Measurements from ENCODE around the gene SSH2.

SSH2 gene

DNA sequence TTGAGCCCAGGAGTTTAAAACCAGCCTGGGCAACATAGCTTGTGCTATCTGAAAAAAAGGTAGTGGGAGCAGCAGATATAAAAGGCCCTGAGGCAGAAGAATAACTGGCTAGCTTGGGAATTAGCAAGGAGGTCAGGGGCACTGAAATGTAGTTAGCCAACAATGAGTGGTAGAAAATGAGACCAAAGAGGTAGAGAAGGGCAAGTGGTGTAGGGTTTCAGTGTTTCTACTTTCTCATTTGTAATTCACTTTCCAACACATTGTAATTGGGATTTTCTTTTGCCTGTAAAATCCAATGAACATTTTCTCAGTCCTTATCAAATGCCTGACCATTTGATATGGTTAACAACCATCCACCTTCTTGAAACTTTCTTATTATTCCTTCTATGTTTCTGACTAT is 212.2 kb downstream of the SSH2 start:
- Histone ChIP-seq H3K9ac (ENCODE audit: low read depth, low read length) (no peak overlapping the region), H3K4me3 (ENCODE audit: low read depth, low read length) (no peak overlapping the region), H3K9me3 (ENCODE audit: control insufficient read depth, insufficient read depth, low read length) (no peaks in the 10 kb centered on the region), H3K4me1 (ENCODE audit: control insufficient read depth, insufficient read depth, low read length) (peaks cover 23% of the 10 kb centered on the region), H3K27ac (ENCODE audit: low read depth, low read length) (no peak overlapping the region), H3K36me3 (ENCODE audit: control insufficient read depth, insufficient read depth, low read length) (no peaks in the 10 kb centered on the region), H3K27me3 (ENCODE audit: control insufficient read depth, insufficient read depth, low read length) (no peaks in the 10 kb centered on the region)

DNA sequence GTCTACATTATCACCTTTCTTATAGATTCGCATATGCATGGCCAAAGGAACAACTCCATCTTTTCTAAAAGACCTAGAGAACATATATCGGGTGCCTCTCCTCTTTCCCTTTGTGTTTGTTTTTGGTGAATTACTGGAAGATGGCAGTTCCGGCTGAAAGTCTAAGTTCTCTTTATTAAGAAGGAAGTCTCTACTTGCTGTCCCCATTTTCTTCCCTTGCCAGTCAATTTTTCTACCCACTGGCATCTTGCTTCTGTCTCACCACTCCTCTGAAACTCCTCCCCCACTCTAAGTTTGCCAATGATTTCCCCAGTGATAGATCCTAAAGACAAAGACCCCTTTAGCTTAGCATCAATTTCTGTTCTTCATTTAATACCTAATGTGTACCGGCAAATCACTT is 213.5 kb downstream of the SSH2 start:
- Histone ChIP-seq H3K27me3 (ENCODE audit: control insufficient read depth, insufficient read depth, low read length) (no peaks in the 10 kb centered on the region), H3K4me3 (ENCODE audit: low read depth, low read length) (no peak overlapping the region), H3K27ac (ENCODE audit: low read depth, low read length) (no peak overlapping the region), H3K9ac (ENCODE audit: low read depth, low read length) (no peak overlapping the region), H3K9me3 (ENCODE audit: control insufficient read depth, insufficient read depth, low read length) (no peaks in the 10 kb centered on the region), H3K36me3 (ENCODE audit: control insufficient read depth, insufficient read depth, low read length) (no peaks in the 10 kb centered on the region), H3K4me1 (ENCODE audit: control insufficient read depth, insufficient read depth, low read length) (peaks cover 33% of the 10 kb centered on the region)

DNA sequence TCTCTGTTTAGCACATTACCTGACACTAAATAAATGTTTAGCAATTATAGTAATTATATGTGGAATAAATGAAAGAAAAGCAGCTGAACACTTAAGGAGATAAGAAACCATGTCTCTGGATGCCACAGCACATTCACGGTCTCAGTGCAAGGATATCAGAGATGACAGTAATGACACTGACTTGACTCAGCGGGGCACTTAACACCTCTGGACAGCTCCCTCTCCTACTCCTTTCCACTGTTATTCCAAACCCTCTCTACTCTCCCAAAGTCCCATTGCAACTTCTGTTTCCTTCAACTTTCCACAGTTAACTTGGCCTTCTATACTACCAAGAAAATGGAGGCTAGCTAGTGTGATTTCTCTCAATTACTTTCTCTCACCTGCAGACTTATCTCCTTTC is 214.3 kb downstream of the SSH2 start:
- H3K9me3 ChIP-seq (ENCODE audit: control insufficient read depth, insufficient read depth, low read length): no peaks in the 10 kb centered on the region
- H3K36me3 ChIP-seq (ENCODE audit: control insufficient read depth, insufficient read depth, low read length): no peaks in the 10 kb centered on the region
- no peaks in the 10 kb centered on the region for H3K27me3 ChIP-seq (ENCODE audit: control insufficient read depth, insufficient read depth, low read length)
- H3K4me1 ChIP-seq (ENCODE audit: control insufficient read depth, insufficient read depth, low read length): peaks cover 28% of the 10 kb centered on the region
- H3K4me3 ChIP-seq (ENCODE audit: low read depth, low read length): no peak overlapping the region
- H3K27ac ChIP-seq (ENCODE audit: low read depth, low read length): no peak overlapping the region
- H3K9ac ChIP-seq (ENCODE audit: low read depth, low read length): no peak overlapping the region

DNA sequence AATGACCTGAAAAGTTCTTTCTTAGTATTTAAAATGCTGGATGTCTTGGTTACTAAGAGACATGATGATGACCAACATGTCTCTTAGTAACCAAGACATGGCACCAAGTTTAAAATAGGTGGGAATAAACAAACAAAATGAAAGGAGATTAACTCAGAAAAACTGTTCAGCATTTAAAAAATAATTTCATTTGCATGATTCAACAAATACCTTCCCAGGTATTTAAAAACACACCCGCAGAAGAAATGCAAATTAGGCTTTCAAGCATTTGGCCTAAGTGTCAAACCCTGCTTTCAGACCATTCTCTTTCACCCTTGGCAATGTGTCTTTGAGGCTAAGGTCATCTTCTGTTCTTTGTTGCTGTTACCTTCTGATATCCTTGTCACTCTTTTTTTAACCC is 215.9 kb downstream of the SSH2 start:
- Histone ChIP-seq H3K9ac (ENCODE audit: low read depth, low read length) (no peak overlapping the region), H3K4me3 (ENCODE audit: low read depth, low read length) (no peak overlapping the region), H3K27me3 (ENCODE audit: control insufficient read depth, insufficient read depth, low read length) (no peaks in the 10 kb centered on the region), H3K4me1 (ENCODE audit: control insufficient read depth, insufficient read depth, low read length) (peaks cover 28% of the 10 kb centered on the region), H3K36me3 (ENCODE audit: control insufficient read depth, insufficient read depth, low read length) (no peaks in the 10 kb centered on the region), H3K9me3 (ENCODE audit: control insufficient read depth, insufficient read depth, low read length) (no peaks in the 10 kb centered on the region), H3K27ac (ENCODE audit: low read depth, low read length) (no peak overlapping the region)

DNA sequence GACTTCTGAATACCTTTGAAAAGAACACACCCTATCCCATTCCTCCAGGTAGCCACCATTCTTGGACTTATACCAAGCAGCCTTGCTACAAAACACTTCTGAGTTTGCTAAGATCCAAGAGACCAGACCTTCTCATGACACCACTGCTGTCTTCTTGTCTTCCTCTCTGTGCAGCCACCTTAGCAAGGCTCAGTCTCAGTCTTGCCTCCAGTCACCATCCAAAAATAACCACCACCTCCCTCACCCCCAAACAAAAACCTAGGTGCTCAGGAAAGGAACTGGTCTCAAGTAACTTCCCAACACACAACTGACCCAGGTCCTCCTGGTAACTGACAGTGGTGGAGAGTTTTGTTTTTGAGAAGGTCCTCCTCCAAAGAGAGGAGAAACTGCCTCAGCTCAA is 216.4 kb downstream of the SSH2 start:
- no peaks in the 10 kb centered on the region for H3K9me3 ChIP-seq (ENCODE audit: control insufficient read depth, insufficient read depth, low read length)
- H3K36me3 ChIP-seq (ENCODE audit: control insufficient read depth, insufficient read depth, low read length): no peaks in the 10 kb centered on the region
- no peaks in the 10 kb centered on the region for H3K27me3 ChIP-seq (ENCODE audit: control insufficient read depth, insufficient read depth, low read length)
- no peak overlapping the region for H3K4me3 ChIP-seq (ENCODE audit: low read depth, low read length)
- peaks cover 24% of the 10 kb centered on the region for H3K4me1 ChIP-seq (ENCODE audit: control insufficient read depth, insufficient read depth, low read length)
- no peak overlapping the region for H3K9ac ChIP-seq (ENCODE audit: low read depth, low read length)
- no peak overlapping the region for H3K27ac ChIP-seq (ENCODE audit: low read depth, low read length)

DNA sequence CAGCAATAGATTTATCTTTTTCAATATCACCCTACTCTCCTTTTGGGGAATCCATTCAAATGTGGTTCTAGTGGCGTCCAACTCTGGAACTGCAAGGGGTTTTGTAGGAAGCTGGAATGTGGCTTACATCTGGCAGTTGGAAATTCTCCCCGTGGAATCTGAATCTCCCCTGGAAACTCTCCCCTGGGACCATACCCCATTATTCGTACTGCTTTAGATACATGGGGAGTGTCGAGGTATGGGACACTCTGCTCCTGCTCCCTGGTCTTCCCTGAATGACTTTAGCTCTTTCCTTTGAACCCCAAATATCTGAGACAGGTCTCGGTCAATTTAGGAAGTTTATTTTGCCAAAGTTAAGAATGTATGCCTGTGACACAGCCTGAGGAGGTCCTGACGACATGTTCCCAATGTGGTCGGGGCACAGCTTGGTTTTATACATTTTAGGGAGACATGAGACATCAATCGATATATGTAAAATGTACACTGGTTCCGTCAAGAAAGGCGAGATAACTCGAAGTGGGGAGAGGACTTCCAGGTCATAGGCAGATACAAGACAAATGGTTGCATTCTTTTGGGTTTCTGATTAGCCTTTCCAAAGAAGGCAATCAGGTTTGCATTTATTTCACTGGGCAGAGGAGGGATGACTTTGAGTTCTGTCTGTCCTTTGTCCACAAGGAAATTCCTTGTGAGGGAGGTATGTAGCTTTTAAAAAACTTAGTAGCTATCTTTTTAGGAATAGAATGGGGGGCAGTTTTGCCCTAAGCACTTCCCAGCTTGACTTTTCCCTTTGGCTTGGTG is 218.2 kb downstream of the SSH2 start:
- Histone ChIP-seq H3K4me3 (ENCODE audit: low read depth, low read length) (no peak overlapping the region), H3K4me1 (ENCODE audit: control insufficient read depth, insufficient read depth, low read length) (peaks cover 14% of the 10 kb centered on the region), H3K9ac (ENCODE audit: low read depth, low read length) (no peak overlapping the region), H3K9me3 (ENCODE audit: control insufficient read depth, insufficient read depth, low read length) (no peaks in the 10 kb centered on the region), H3K36me3 (ENCODE audit: control insufficient read depth, insufficient read depth, low read length) (no peaks in the 10 kb centered on the region), H3K27me3 (ENCODE audit: control insufficient read depth, insufficient read depth, low read length) (no peaks in the 10 kb centered on the region), H3K27ac (ENCODE audit: low read depth, low read length) (peak overlapping the region; percentile 42)

DNA sequence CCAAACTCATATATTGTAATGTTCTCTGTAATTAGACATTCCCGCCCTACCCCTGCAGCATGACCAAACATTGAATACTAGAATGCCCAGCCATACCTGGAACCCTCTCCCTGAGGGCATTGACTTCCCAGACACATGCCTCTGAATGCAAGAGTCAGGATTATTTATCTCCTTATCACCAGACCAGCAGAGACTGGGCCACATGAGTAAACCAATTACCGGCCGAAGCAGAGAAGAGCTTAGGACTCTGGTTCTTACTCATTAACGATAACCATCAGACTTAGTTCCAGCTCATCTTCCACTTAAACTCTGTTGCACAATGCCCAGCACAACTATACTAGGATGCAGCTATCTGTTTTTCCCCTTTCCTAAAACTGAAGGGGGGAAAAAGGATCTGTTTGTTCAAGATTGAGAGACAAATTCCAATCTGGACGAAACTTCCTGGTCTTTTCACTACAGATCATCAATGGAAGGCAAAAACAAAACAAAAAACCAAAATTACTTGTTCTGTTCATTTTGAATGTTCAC is 219.1 kb downstream of the SSH2 start:
- no peaks in the 10 kb centered on the region for H3K36me3 ChIP-seq (ENCODE audit: control insufficient read depth, insufficient read depth, low read length)
- H3K9ac ChIP-seq (ENCODE audit: low read depth, low read length): no peak overlapping the region
- no peak overlapping the region for H3K27ac ChIP-seq (ENCODE audit: low read depth, low read length)
- H3K4me3 ChIP-seq (ENCODE audit: low read depth, low read length): no peak overlapping the region
- no peaks in the 10 kb centered on the region for H3K9me3 ChIP-seq (ENCODE audit: control insufficient read depth, insufficient read depth, low read length)
- peaks cover 14% of the 10 kb centered on the region for H3K4me1 ChIP-seq (ENCODE audit: control insufficient read depth, insufficient read depth, low read length)
- H3K27me3 ChIP-seq (ENCODE audit: control insufficient read depth, insufficient read depth, low read length): no peaks in the 10 kb centered on the region

DNA sequence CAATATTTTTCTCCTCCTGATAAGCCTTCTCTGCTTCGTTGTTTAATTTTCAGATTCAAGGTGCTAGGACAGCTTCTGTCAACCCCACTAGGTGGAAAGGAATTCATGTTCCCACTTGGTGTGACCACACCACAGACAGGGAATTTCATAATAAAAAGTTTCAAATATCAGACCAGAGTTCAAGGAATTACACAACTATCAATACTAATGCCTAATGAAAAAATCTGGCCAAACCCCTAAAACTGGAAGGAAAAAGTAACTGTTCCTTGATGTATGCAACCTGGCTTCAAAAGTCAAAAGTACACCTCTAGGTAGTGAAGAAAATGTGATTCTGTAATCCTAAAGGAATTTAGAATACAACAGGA is 219.5 kb downstream of the SSH2 start:
- Histone ChIP-seq H3K27me3 (ENCODE audit: control insufficient read depth, insufficient read depth, low read length) (no peaks in the 10 kb centered on the region), H3K4me3 (ENCODE audit: low read depth, low read length) (no peak overlapping the region), H3K36me3 (ENCODE audit: control insufficient read depth, insufficient read depth, low read length) (no peaks in the 10 kb centered on the region), H3K4me1 (ENCODE audit: control insufficient read depth, insufficient read depth, low read length) (peaks cover 14% of the 10 kb centered on the region), H3K27ac (ENCODE audit: low read depth, low read length) (no peak overlapping the region), H3K9me3 (ENCODE audit: control insufficient read depth, insufficient read depth, low read length) (no peaks in the 10 kb centered on the region), H3K9ac (ENCODE audit: low read depth, low read length) (no peak overlapping the region)

DNA sequence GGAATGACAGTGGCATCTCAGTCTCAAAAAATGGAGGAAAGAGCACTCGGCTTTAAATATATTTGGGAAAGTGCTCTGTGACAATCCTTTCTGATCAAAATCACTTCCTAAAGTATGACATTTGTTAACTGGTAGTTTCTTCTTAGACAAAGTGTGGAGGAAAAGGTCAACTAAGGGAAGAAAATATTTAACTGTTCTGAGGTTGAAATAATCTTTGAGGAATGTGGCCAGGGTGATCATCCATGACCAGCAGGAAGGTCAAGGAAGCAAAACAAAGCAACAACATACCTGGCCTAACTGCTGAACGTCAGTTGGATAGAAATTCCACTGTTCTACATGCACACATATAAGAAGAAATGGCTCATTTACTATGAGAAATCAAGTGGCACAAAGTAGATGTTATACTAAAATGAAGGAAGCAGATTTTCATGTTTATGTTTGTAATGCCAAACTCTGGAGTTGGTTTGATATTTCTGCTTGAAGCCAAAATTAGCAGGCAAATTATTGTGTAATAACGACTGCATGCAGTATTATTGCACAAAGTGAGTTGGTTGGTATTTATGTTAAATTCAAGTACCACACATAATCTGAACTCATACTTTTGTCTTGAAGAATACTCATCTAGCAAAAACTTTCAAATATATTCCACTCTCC is 220.0 kb downstream of the SSH2 start:
- Histone ChIP-seq H3K27me3 (ENCODE audit: control insufficient read depth, insufficient read depth, low read length) (no peaks in the 10 kb centered on the region), H3K27ac (ENCODE audit: low read depth, low read length) (no peak overlapping the region)

DNA sequence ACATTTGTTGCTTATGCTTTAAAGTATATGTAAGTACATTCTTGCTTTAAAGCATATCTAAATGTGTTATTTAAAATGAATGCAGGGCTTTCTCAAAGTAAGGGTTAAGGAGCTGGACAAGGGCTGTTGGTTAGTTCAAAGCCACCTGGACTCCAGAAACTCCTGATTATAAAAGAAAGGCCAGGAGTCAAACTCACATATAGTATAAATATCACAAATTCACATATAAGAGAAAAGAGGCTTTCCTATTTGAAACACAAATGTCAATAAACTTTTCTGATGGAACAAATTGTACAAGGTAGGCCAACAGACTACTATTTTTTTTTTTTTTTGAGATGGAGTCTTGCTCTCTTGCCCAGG is 222.8 kb downstream of the SSH2 start:
- H3K9me3 ChIP-seq (ENCODE audit: control insufficient read depth, insufficient read depth, low read length): no peaks in the 10 kb centered on the region
- peaks cover 8% of the 10 kb centered on the region for H3K4me1 ChIP-seq (ENCODE audit: control insufficient read depth, insufficient read depth, low read length)
- no peaks in the 10 kb centered on the region for H3K36me3 ChIP-seq (ENCODE audit: control insufficient read depth, insufficient read depth, low read length)
- no peak overlapping the region for H3K9ac ChIP-seq (ENCODE audit: low read depth, low read length)
- no peaks in the 10 kb centered on the region for H3K27me3 ChIP-seq (ENCODE audit: control insufficient read depth, insufficient read depth, low read length)
- no peak overlapping the region for H3K4me3 ChIP-seq (ENCODE audit: low read depth, low read length)
- H3K27ac ChIP-seq (ENCODE audit: low read depth, low read length): no peak overlapping the region

More for the DNA sequence above, 220.0 kb downstream of the SSH2 start:
- no peaks in the 10 kb centered on the region for H3K9me3 ChIP-seq (ENCODE audit: control insufficient read depth, insufficient read depth, low read length)
- H3K4me1 ChIP-seq (ENCODE audit: control insufficient read depth, insufficient read depth, low read length): peaks cover 14% of the 10 kb centered on the region
- no peaks in the 10 kb centered on the region for H3K36me3 ChIP-seq (ENCODE audit: control insufficient read depth, insufficient read depth, low read length)
- no peak overlapping the region for H3K4me3 ChIP-seq (ENCODE audit: low read depth, low read length)
- no peak overlapping the region for H3K9ac ChIP-seq (ENCODE audit: low read depth, low read length)

DNA sequence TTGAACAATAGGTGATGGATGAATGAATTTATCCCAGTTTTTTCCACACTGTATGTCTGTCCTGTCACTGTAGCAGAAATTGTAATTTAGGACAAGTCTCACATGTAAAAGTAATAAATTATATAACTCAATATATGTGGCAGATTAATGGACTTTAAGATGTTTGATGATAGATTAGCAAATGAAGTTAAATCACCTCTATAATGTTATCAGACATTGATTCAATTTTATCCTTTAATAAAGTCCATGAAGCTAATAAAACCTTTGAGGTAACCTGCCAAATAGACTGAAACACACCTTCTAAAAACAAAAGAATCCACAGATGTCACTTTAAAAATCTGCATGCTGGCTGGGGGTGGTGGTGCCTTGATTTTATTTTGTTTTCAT is 224.0 kb downstream of the SSH2 start:
- H3K9ac ChIP-seq (ENCODE audit: low read depth, low read length): no peak overlapping the region
- H3K36me3 ChIP-seq (ENCODE audit: control insufficient read depth, insufficient read depth, low read length): no peaks in the 10 kb centered on the region
- H3K27ac ChIP-seq (ENCODE audit: low read depth, low read length): no peak overlapping the region
- no peaks in the 10 kb centered on the region for H3K27me3 ChIP-seq (ENCODE audit: control insufficient read depth, insufficient read depth, low read length)
- no peak overlapping the region for H3K4me3 ChIP-seq (ENCODE audit: low read depth, low read length)
- H3K4me1 ChIP-seq (ENCODE audit: control insufficient read depth, insufficient read depth, low read length): no peaks in the 10 kb centered on the region; the same call in 1 of the 2 replicates
- no peaks in the 10 kb centered on the region for H3K9me3 ChIP-seq (ENCODE audit: control insufficient read depth, insufficient read depth, low read length)
